KOPT-K1 (cell line): ENCODE data around the gene CDC42BPA.
"Not testable (repeated sequence)": the region's sequence is repeated elsewhere in the genome, so short reads cannot be mapped to it uniquely, and the experiment has no call there.

Experiments
- H3K27ac ChIP-seq: fragments of 200-600 bp; sonication (generic); 2 replicates; pipeline ENCODE4 v1.5.1; 2016; ENCODE audit warnings: antibody characterized with exemption, mild to moderate bottlenecking, low read depth, low read length; ENCODE audit not compliant: poor library complexity, severe bottlenecking
- H3K36me3 ChIP-seq: fragments of 200-600 bp; sonication (generic); 2 replicates; pipeline ENCODE4 v1.5.1; 2017; ENCODE audit warnings: antibody characterized with exemption, mild to moderate bottlenecking, low read length, moderate library complexity; ENCODE audit not compliant: insufficient read depth
- H3K9me3 ChIP-seq: fragments of 200-600 bp; sonication (generic); 2 replicates; pipeline ENCODE4 v1.5.1; 2017; ENCODE audit warnings: antibody characterized with exemption, low read length, mild to moderate bottlenecking; ENCODE audit not compliant: insufficient read depth, poor library complexity, severe bottlenecking

Gene CDC42BPA

DNA sequence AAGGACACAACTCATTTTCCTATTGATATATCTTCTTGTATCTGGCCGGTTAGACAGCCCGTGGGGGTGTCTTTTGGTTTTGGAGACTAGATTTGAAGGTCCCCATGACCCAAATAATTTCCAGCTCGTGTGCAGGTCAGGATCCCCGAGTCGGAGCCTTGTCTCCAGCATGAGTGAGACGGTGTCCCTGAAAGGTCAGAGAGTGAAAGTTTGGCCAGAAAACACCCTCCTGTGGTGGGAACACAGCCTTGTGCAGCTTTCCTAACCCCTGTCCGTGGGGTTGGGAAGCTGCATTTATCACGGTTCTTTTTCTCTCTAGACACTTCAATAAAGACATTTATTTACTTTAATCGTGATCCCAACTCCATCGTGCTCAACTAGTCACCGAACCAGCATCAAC lies 360.6 kb downstream of the CDC42BPA start:
- no peaks in the 10 kb centered on the region for H3K36me3 ChIP-seq
- no peak overlapping the region for H3K27ac ChIP-seq
- H3K9me3 ChIP-seq, result peaks cover 33% of the 10 kb centered on the region

DNA sequence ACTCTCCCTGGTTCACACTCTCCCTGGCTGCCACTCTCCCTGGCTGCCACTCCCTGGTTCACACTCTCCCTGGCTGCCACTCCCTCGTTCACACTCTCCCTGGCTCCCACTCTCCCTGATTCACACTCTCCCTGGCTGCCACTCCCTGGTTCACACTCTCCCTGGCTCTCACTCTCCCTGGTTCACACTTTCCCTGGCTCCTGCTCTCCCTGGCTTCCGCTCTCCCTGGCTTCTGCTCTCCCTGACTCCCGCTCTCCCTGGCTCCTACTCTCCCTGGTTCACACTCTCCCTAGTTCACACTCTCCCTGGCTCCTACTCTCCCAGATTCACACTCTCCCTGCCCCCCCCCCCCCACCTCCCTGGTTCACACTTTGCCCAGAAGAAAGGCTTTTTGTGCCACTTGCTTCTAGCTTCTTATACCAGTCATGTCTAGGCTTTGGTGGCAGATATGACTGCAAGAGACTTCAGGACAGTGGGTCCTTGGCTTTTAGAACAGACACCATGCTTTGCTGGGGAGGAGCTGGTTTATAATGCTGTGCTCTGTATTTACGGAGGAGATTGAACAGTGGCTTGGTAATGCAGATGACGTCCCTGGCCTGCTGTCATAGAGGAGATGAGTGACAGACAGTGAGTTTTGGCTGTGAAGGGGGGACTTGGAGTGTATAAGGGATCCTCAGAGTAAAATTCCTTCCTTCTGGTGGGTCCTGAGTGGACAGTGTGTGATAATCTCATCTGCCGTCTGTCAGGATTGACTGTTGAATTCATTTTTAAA lies 361.2 kb downstream of the CDC42BPA start:
- H3K9me3 ChIP-seq, result peaks cover 33% of the 10 kb centered on the region
- no peak overlapping the region for H3K27ac ChIP-seq
- no peaks in the 10 kb centered on the region for H3K36me3 ChIP-seq

DNA sequence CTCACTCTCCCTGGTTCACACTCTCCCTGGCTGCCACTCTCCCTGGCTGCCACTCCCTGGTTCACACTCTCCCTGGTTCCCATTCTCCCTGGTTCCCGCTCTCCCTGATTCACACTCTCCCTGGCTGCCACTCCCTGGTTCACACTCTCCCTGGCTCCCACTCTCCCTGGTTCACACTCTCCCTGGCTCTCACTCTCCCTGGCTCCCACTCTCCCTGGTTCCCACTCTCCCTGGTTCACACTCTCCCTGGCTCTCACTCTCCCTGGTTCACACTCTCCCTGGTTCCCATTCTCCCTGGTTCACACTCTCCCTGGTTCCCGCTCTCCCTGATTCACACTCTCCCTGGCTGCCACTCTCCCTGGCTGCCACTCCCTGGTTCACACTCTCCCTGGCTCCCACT lies 362.4 kb downstream of the CDC42BPA start:
- H3K9me3 ChIP-seq, result peaks cover 33% of the 10 kb centered on the region
- not testable (repeated sequence) for H3K36me3 ChIP-seq, H3K27ac ChIP-seq

DNA sequence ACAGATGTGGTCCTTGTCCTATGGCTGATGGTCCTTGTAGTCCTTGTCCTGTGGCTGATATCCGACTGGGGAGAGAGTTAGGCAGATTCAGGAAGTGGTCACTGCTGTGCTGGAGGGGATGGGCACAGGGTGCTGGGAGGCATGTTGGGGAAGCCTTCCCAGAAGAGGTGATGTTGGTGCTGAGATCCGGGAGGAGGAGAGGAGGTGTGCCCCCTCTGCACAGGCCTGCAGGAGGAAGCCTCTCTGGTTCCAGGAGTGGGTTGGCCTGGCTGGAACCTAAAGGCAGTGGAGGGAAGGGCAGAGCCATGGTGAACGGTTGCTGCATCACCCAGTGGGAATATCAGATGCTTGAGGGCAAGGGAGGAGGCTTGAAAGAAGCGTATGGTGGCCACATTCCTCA lies 363.5 kb downstream of the CDC42BPA start:
- Histone ChIP-seq H3K27ac (no peak overlapping the region), H3K36me3 (no peaks in the 10 kb centered on the region), H3K9me3 (peaks cover 26% of the 10 kb centered on the region)

DNA sequence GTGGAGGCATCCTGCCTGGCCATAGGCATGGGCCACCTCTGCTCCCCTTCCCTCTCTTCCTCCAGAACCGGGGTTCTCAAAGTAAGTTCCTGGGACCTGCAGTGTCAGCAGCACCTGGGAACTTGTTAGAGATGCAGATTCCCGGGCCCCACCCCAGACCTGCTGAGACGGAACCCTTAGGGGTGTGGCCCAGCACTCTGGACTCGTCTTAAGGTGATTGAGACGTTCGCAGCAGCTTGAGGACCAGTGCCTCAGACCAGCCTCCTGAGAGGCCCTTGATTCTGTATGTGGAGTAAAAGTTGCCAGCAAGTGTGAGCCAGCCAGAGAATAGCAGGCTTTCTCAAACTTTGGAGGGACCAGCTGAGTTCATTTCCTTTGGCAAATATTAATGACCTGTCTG lies 364.0 kb downstream of the CDC42BPA start:
- Histone ChIP-seq H3K36me3 (no peaks in the 10 kb centered on the region), H3K27ac (no peak overlapping the region), H3K9me3 (peaks cover 22% of the 10 kb centered on the region)

DNA sequence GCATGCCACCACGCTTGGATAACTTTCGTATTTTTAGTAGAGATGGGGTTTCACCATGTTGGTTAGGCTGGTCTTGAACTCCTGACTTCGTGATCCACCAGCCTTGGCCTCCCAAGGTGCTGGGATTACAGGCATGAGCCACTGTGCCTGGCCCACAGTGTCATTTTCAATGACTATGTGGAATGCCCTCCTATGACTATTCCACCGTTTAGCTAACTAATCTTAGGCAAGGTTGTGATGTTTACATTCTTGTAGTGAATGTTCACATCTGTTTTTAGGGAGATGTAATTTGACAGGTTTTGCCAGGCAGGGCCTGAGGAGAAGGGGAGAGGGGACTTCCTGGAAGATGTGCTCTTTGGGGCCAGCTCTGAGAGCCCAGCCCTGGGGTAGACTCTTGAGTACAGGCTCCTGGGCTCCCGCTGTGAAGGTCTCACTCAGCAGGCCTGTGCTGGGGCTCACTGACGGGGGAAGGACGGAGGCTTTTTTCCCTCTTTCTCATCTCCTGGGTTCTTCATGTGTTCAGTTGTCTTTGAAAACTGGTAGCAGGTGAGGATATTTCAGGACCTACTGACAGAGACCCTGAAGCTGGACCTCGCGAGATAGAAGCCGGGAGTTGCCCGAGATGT lies 365.0 kb downstream of the CDC42BPA start:
- peaks cover 12% of the 10 kb centered on the region for H3K9me3 ChIP-seq
- no peaks in the 10 kb centered on the region for H3K36me3 ChIP-seq
- H3K27ac ChIP-seq, result no peak overlapping the region

DNA sequence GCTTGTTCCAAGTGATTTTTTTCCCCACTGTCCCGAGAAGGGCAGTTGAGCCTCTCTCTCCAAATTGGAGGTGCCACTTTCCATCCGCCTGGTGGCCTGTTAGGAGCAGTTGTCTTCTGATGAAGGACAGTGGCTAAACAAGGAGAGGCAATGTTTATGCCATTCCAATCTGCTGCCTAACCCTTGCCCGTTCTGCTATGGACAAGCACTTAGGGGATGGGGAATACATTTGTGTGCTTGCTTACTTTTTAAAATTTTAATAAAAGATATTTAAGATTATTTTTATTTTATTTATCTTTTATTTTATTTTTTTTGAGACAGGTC lies 366.2 kb downstream of the CDC42BPA start:
- Histone ChIP-seq H3K27ac (no peak overlapping the region), H3K9me3 (peaks cover 3% of the 10 kb centered on the region), H3K36me3 (no peaks in the 10 kb centered on the region)

DNA sequence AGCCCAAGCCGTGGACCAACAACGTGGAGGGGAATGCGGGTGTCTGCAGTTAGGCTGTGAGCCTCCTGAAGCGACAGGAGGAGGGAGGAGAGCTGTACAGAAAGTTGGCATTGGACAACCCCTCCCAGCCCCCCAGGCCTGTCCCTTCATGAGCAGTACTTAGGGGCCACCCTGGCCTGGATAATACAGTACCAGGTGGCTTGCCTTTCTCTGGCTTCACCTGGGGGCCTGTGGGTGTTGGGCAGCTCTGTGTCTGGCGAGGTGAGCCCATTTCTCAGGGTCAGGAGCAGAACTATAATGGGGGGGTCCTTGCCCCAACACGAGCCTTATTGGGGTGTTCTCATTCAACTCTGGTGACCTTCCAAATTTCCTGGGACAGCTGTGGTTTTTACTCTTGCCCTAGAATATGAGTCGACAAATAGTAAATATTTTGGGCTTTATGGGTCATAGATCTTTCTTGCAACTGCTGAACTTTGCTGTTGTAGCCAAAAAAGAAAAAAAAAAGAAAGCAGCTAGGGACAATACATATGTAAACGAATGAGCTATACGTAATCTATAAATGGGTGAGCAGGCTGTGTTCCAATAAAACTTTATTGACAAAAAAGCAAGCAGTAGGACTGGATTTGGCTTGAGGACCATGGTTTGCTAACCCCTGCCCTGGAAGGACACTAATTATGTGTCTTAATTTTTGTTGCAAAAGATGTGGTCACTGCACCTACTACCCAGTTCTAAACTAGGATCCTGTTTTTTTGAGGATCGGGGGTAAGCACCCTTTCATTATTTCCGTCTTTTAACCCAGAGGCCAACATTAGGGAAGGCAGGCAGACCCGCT lies 366.8 kb downstream of the CDC42BPA start:
- no peak overlapping the region for H3K27ac ChIP-seq
- H3K36me3 ChIP-seq, result no peaks in the 10 kb centered on the region
- H3K9me3 ChIP-seq, result no peaks in the 10 kb centered on the region

DNA sequence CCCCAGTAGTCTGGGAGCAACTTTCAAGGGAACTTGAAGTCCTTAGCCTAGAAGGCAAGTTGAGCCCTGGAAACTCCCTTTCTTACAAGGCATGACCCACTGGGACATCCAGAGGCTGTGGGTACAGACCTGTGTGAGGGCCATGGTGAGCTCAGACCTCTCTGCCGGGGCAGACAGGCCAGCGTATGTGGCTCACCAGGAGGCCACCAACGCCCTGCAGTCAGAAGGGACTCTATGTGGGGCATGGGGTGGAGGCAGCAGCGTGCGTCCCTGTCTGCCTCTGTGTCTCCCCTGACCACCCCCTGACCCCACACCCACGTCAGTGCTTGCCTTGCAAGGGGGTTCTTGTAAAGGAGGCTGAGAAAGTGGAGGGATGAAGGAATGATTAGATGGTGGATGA lies 367.4 kb downstream of the CDC42BPA start:
- Histone ChIP-seq H3K36me3 (no peaks in the 10 kb centered on the region), H3K9me3 (no peaks in the 10 kb centered on the region), H3K27ac (no peak overlapping the region)

DNA sequence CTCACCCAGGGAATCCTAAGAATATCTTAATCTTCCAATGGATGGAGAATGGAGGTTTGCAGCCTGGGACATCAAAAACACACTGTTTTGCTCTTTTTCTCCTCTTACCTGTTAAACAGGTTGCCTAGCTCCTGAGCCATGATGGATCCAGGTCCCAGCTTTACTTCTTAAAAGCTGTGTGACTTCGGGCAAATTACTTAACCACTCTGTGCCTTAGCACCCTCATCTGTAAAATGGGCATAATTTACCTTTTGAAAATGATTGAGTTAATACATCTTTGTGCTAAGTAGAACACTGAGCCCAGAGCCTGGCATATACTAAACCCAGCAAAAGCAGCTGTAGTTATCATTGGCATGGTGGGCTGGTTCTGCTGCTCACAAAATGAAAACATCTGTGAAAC lies 368.0 kb downstream of the CDC42BPA start:
- Histone ChIP-seq H3K27ac (no peak overlapping the region), H3K9me3 (no peaks in the 10 kb centered on the region), H3K36me3 (no peaks in the 10 kb centered on the region)

DNA sequence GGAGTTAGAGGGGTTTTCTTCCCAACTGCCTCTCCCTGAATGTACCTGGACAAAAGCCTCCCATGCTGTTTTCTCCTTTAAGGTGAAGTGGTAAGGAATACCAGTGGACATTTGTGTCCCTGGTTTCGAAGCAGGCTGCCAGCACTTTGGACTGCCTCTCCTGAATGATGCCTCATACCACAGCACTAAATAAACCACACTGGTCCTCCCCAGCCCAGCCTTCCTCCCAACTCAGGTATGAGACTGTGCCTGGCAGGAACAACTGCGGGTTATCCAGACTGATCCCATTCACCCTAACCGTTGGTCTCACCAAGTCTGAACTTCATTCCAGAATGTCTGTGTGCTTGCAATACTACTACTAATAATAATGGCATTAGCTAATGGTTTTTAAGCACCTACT lies 368.9 kb downstream of the CDC42BPA start:
- no peaks in the 10 kb centered on the region for H3K9me3 ChIP-seq
- H3K36me3 ChIP-seq, result no peaks in the 10 kb centered on the region
- no peak overlapping the region for H3K27ac ChIP-seq

DNA sequence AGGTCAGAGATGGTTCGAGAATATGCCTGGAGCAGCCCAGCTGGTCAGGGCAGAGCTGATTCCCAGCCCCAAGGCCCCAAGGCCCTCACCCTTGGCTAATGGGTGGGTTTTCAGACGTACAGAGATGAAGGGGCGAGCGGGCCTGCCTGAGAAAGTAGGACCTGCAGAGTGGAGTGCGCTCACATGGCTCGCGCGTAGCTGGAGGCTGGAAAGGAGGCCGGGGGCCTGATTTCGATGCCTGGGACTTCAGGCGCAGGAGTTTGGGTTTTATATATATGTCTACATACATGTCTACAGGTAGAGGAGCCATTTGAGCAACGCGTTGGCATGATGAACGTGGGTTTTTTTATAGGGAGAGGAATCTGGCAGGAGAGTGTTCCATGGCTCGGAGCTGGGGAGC lies 369.3 kb downstream of the CDC42BPA start:
- Histone ChIP-seq H3K36me3 (no peaks in the 10 kb centered on the region), H3K9me3 (no peaks in the 10 kb centered on the region)

DNA sequence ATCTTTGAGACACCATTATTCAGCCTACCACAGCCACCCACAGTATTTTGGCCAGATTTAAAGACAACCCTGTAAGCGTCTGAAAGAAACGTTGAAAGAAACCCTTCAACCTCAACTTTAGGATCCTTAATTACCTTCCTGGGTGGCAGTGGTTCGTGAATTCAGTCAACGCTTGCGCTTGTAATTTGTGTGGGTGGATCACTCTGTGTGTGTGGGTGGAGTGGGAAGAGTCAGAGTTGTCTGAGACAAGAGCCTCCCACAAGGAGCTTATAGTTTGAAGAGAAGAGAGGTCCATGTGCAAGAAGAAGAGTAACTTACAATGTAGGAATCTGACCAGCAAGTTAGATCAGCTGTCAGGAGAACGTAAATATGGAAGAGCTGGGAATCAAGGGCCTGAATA lies 369.8 kb downstream of the CDC42BPA start:
- H3K27ac ChIP-seq, result no peak overlapping the region
- H3K9me3 ChIP-seq, result no peaks in the 10 kb centered on the region
- H3K36me3 ChIP-seq, result no peaks in the 10 kb centered on the region

More for the DNA sequence above, 369.3 kb downstream of the CDC42BPA start:
- no peak overlapping the region for H3K27ac ChIP-seq

DNA sequence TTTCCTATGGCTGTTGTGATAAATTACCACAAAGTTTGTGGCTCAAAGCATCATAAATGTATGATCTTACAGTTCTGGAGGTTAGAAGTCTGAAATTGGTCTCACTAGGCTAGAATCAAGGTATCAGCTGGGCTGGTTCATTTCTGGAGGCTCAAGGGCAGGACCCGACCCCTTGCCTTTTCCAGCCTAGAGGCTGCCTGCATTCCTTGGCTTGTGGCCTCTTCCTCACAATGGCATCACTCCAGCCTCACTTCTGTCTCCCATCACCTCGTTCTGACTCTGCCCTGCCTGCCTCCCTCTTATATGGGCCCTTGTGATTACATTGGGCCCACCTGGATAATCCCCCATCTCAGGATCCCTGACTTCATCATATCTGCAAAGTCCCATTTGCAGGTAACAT lies 370.2 kb downstream of the CDC42BPA start:
- Histone ChIP-seq H3K36me3 (no peaks in the 10 kb centered on the region), H3K9me3 (no peaks in the 10 kb centered on the region), H3K27ac (no peak overlapping the region)

DNA sequence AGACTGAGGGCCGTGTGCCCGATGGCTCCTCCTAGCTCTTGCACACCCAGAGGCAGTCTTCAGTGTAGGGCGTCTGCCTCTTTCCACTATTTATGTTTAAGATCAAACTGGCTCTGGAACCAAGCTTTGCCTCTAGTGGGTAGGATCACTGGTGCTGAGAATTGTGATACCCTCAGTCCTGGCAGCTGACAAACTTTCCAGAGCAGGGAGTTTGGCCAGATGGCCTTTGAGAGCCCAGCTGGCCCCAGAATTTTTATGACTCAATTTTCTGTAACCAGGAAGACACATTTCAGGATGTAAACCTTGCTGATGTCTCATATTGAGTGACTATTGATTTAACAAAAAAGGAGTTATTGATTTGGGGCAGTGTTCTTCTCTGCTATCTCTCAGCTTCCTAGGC lies 371.5 kb downstream of the CDC42BPA start:
- Histone ChIP-seq H3K9me3 (no peaks in the 10 kb centered on the region), H3K36me3 (no peaks in the 10 kb centered on the region), H3K27ac (no peak overlapping the region)
